Stimulated activated effector memory CD8-positive, alpha-beta T cell treated with anti-CD3 and anti-CD28 coated beads, Interleukin-12 subunit alpha, Interleukin-12 subunit beta, amount 100 ng/mL, for 72 hours (primary cell): ENCODE measurements around the gene MOCS3.

Experiments used
- ATAC-seq: fragments of 150-1000 bp; cut with Tn5 transposase; 2 replicates; pipeline ENCODE4 v1.10.0; 2021
- DNase-seq, 2 donors: peaks; one replicate each; pipeline ENCODE4 v3.0.0; 2021 to 2022; ENCODE audit warnings: low spot score in 2 of 2
- H3K27ac Mint-ChIP-seq: one replicate; pipeline ENCODE4 v1.8.0; 2022; ENCODE audit warnings: mild to moderate bottlenecking, mixed read lengths
- H3K36me3 Mint-ChIP-seq: one replicate; pipeline ENCODE4 v1.8.0; 2022; ENCODE audit warnings: mild to moderate bottlenecking, mixed read lengths
- H3K4me1 Mint-ChIP-seq: one replicate; pipeline ENCODE4 v1.8.0; 2022; ENCODE audit warnings: mixed read lengths
- H3K4me3 Mint-ChIP-seq: one replicate; pipeline ENCODE4 v1.8.0; 2022; ENCODE audit warnings: mild to moderate bottlenecking, mixed read lengths
- H3K9me3 Mint-ChIP-seq: one replicate; pipeline ENCODE4 v1.8.0; 2022; ENCODE audit warnings: mixed read lengths

Gene MOCS3

GRCh38 chr20:51010043-51010365, 51.4 kb downstream of the MOCS3 start:
- Mint-ChIP-seq H3K9me3 (no peaks in the 10 kb centered on the region), H3K27ac (no peak overlapping the region), H3K4me3 (no peak overlapping the region), H3K4me1 (no peaks in the 10 kb centered on the region), H3K36me3 (no peaks in the 10 kb centered on the region)
- ATAC-seq (no peak), DNase-seq (no peak)

GRCh38 chr20:51010932-51011331, 52.3 kb downstream of the MOCS3 start:
- no peaks in the 10 kb centered on the region for H3K9me3 Mint-ChIP-seq
- no peak overlapping the region for H3K27ac Mint-ChIP-seq
- no peaks in the 10 kb centered on the region for H3K4me1 Mint-ChIP-seq
- DNase-seq: no peak
- no peak for ATAC-seq
- H3K36me3 Mint-ChIP-seq: no peaks in the 10 kb centered on the region
- no peak overlapping the region for H3K4me3 Mint-ChIP-seq

- H3K9me3 Mint-ChIP-seq: no peaks in the 10 kb centered on the region
- DNase-seq (no peak), ATAC-seq (no peak)
- no peaks in the 10 kb centered on the region for H3K4me1 Mint-ChIP-seq
- no peaks in the 10 kb centered on the region for H3K36me3 Mint-ChIP-seq
- no peak overlapping the region for H3K4me3 Mint-ChIP-seq
- H3K27ac Mint-ChIP-seq: no peak overlapping the region
These were observed 52.9 kb downstream of the MOCS3 start for GRCh38 chr20:51011479-51011878.

GRCh38 chr20:51012357-51012756, 53.7 kb downstream of the MOCS3 start:
- no peak for DNase-seq
- Mint-ChIP-seq H3K4me1 (no peaks in the 10 kb centered on the region), H3K4me3 (no peak overlapping the region), H3K36me3 (no peaks in the 10 kb centered on the region), H3K27ac (no peak overlapping the region), H3K9me3 (no peaks in the 10 kb centered on the region)
- no peak for ATAC-seq
